ENCODE data around the gene DNAJB11. TPM values are rescaled to one million over a fixed set of nuclear protein-coding genes. Genes with fewer than 3 reads are reported as not detected.
A peak's percentile ranks its signal among the peaks of the same experiment; 100 is the strongest.

DNAJB11 gene
- total RNA-seq, 4 donors from 2014 or later = 24.7 to 32.1 (median 26.4) TPM

GRCh38 chr3:186534113-186534669 is 36.3 kb upstream of the DNAJB11 start:
- TF ChIP-seq, protein P1, sequence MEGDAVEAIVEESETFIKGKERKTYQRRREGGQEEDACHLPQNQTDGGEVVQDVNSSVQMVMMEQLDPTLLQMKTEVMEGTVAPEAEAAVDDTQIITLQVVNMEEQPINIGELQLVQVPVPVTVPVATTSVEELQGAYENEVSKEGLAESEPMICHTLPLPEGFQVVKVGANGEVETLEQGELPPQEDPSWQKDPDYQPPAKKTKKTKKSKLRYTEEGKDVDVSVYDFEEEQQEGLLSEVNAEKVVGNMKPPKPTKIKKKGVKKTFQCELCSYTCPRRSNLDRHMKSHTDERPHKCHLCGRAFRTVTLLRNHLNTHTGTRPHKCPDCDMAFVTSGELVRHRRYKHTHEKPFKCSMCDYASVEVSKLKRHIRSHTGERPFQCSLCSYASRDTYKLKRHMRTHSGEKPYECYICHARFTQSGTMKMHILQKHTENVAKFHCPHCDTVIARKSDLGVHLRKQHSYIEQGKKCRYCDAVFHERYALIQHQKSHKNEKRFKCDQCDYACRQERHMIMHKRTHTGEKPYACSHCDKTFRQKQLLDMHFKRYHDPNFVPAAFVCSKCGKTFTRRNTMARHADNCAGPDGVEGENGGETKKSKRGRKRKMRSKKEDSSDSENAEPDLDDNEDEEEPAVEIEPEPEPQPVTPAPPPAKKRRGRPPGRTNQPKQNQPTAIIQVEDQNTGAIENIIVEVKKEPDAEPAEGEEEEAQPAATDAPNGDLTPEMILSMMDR (IDR thresholded peaks at IDR 0.05) = no peak
- intact Hi-C loops (cut with DNase I; ENCODE audit: low total_unique reads) = no loop called here
- H3K4me3 ChIP-seq (ENCODE audit: low read depth, poor library complexity, severe bottlenecking) = no peak overlapping the region
- DNase-seq (ENCODE audit: low spot score in 2 of 2) = no peak
- 82 to 85% methylated on average over 6 of the region's 6 CpGs for WGBS, 2 donors

GRCh38 chr3:186536883-186537844 is 33.4 kb upstream of the DNAJB11 start:
- intact Hi-C loops (cut with DNase I; ENCODE audit: low total_unique reads) = no loop called here
- no peak for TF ChIP-seq POLR2A (IDR thresholded peaks at IDR 0.05)
- TF ChIP-seq, protein P1 (IDR thresholded peaks at IDR 0.05) = no peak
- no peak for DNase-seq (ENCODE audit: low spot score in 2 of 2)

GRCh38 chr3:186538779-186539178 is 31.7 kb upstream of the DNAJB11 start:
- intact Hi-C loops (cut with DNase I; ENCODE audit: low total_unique reads) = no loop called here
- H3K4me3 ChIP-seq (ENCODE audit: low read depth, poor library complexity, severe bottlenecking) = no peak overlapping the region
- WGBS, 2 donors = 92 to 93% methylated on average over 3 of the region's 3 CpGs
- no peak for TF ChIP-seq POLR2A (IDR thresholded peaks at IDR 0.05)
- TF ChIP-seq, protein P1 (IDR thresholded peaks at IDR 0.05) = no peak
- DNase-seq (ENCODE audit: low spot score in 2 of 2) = no peak

More at GRCh38 chr3:186536883-186537844, 33.4 kb upstream of the DNAJB11 start:
- H3K4me3 ChIP-seq (ENCODE audit: low read depth, poor library complexity, severe bottlenecking) = no peak overlapping the region

GRCh38 chr3:186540221-186540834 is 30.2 kb upstream of the DNAJB11 start:
- 12 to 14% methylated on average over 8 of the region's 8 CpGs for WGBS, 2 donors
- intact Hi-C loops (cut with DNase I; ENCODE audit: low total_unique reads) = loop anchor here (5.0 to 10.0 kb wide), 2 partner anchors 286 to 553 kb away; no protein-coding TSS in a partner anchor
- no peak overlapping the region for H3K4me3 ChIP-seq (ENCODE audit: low read depth, poor library complexity, severe bottlenecking)
- TF ChIP-seq, protein P1 (IDR thresholded peaks at IDR 0.05) = no peak
- TF ChIP-seq POLR2A (IDR thresholded peaks at IDR 0.05) = no peak
- peak; percentile 73 to 91 for DNase-seq (ENCODE audit: low spot score in 2 of 2)

GRCh38 chr3:186540835-186541226 is 29.7 kb upstream of the DNAJB11 start:
- H3K4me3 ChIP-seq (ENCODE audit: low read depth, poor library complexity, severe bottlenecking) = no peak overlapping the region
- TF ChIP-seq, protein P1 (IDR thresholded peaks at IDR 0.05) = no peak
- no peak for TF ChIP-seq POLR2A (IDR thresholded peaks at IDR 0.05)
- intact Hi-C loops (cut with DNase I; ENCODE audit: low total_unique reads) = loop anchor here (5.0 to 10.0 kb wide), 2 partner anchors 286 to 554 kb away; no protein-coding TSS in a partner anchor
- no peak for DNase-seq (ENCODE audit: low spot score in 2 of 2)
- 30 to 31% methylated on average over 2 of the region's 2 CpGs for WGBS, 2 donors

All from lower leg skin (tissue), 4 donors.